ENCODE data around the gene CASP7.

CASP7 gene

GRCh38 chr10:113712755-113713639 lies 33.3 kb downstream of the CASP7 start:
- ATAC-seq (no peak), DNase-seq (no peak)
- Mint-ChIP-seq H3K4me1 (peaks cover 13% of the 10 kb centered on the region), H3K27ac (no peak overlapping the region), H3K9me3 (no peaks in the 10 kb centered on the region), H3K27me3 (no peaks in the 10 kb centered on the region), H3K36me3 (ENCODE audit: low read depth) (peaks cover 19% of the 10 kb centered on the region), H3K4me3 (no peak overlapping the region)

DNA sequence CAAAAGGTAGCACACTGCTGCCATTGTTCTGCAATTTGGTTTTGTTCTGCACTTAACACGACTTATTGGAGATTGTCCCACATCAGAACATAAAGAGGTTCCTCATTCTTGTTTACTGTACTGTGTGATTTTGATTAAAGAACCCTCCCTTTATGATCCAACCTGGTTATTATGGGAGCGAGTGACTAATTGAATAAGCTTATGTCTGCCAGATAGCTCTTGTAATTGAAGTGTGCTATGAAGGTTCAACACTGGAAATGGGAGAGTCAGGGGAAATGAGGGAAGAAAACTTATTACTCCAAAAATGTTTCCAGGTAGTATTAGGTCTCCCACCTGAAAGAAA lies 33.9 kb downstream of the CASP7 start:
- peaks cover 21% of the 10 kb centered on the region for H3K36me3 Mint-ChIP-seq (ENCODE audit: low read depth)
- H3K9me3 Mint-ChIP-seq = no peaks in the 10 kb centered on the region
- no peaks in the 10 kb centered on the region for H3K27me3 Mint-ChIP-seq
- H3K4me3 Mint-ChIP-seq = no peak overlapping the region
- no peak overlapping the region for H3K27ac Mint-ChIP-seq
- H3K4me1 Mint-ChIP-seq = peaks cover 11% of the 10 kb centered on the region
- ATAC-seq = no peak
- no peak for DNase-seq

DNA sequence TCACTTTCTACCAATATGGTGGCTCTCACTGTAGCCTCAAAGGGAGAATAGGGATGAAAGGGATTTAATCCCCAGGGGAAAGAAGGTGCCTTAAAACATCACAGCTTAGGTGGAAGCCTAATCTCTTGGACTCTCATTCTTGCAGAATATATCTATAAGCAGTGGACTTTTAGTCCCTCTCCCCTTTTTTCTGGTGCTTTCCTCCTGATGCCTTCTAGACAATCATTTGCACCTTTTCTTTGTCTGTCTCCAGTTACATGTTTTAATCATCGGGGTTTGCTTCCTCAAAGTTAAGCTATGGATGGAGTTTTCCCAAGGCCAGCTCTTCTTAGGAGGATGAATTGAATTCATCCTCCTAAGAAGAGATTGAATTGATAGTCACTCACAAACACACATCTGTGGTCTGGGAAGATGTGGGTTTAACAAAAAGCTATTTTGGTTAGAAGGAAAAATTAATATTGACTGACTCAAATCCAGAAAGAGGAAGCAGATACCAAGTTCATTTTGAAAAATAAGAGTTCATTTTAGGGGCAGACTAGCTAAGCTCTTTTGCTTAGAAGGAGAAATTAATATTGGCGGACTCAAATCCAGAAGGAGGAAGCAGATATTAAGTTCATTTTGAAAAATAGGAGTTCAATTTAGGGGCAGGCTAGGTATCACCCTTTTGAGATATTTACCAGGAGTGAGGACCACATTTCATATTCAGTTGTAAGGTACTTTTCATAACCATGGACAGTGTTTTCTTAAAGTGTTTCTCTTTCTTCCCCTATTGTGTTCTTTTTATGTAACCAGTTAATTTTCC lies 36.6 kb downstream of the CASP7 start:
- DNase-seq (no peak), ATAC-seq (no peak)
- Mint-ChIP-seq H3K4me1 (peaks cover 5% of the 10 kb centered on the region), H3K9me3 (no peaks in the 10 kb centered on the region), H3K27ac (no peak overlapping the region), H3K27me3 (no peaks in the 10 kb centered on the region), H3K4me3 (no peak overlapping the region), H3K36me3 (ENCODE audit: low read depth) (peaks cover 25% of the 10 kb centered on the region)

DNA sequence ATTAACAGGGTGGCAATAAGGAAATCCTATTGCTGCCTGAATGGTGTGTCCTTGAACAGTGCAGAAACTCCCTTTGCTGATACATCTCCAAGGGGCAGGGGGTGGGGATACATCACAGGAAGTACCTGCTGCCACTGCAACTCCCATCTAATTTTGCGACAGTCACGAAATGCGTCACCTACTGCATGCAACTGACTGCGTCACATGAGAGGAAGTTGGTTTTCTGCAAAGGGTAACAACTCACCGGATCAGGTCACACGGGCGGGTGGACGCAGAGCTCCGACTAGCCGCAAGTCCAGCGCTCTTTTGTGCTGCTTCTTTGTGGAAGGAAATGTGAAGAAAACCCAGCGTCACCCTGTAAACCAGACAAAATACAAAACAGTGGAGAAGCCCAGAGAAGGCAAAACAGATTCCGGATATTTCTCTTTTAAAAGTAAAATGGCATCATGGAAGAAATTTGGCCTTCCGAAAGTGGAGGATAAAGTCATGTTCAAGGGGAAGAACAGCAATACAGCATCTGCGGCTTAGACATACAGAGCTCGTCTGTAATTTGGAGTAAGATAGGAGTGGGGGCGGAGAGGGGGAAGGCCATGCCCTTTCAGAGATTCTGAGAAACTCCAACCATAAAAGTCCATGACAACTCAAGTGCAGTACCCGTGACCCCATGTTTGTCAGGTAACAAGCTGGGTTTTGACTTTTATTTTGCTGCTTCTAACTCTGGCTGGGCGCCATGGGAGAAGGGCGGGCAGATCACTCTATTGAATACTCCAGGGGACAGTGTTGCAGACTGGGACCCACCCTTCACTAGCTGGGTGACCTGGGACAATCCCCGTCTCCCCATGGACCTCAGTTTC lies 39.5 kb downstream of the CASP7 start:
- ATAC-seq = no peak
- Mint-ChIP-seq H3K4me1 (peaks cover 5% of the 10 kb centered on the region), H3K4me3 (no peak overlapping the region), H3K36me3 (ENCODE audit: low read depth) (peaks cover 28% of the 10 kb centered on the region), H3K27ac (no peak overlapping the region), H3K27me3 (no peaks in the 10 kb centered on the region), H3K9me3 (no peaks in the 10 kb centered on the region)
- DNase-seq = no peak

GRCh38 chr10:113720386-113720785 lies 40.7 kb downstream of the CASP7 start:
- peaks cover 5% of the 10 kb centered on the region for H3K4me1 Mint-ChIP-seq
- no peaks in the 10 kb centered on the region for H3K27me3 Mint-ChIP-seq
- H3K36me3 Mint-ChIP-seq (ENCODE audit: low read depth) = peaks cover 33% of the 10 kb centered on the region
- no peak overlapping the region for H3K27ac Mint-ChIP-seq
- DNase-seq (no peak), ATAC-seq (no peak)
- no peak overlapping the region for H3K4me3 Mint-ChIP-seq
- no peaks in the 10 kb centered on the region for H3K9me3 Mint-ChIP-seq

- Mint-ChIP-seq H3K9me3 (no peaks in the 10 kb centered on the region), H3K27ac (no peak overlapping the region), H3K36me3 (ENCODE audit: low read depth) (peaks cover 36% of the 10 kb centered on the region), H3K27me3 (no peaks in the 10 kb centered on the region), H3K4me3 (no peak overlapping the region), H3K4me1 (no peaks in the 10 kb centered on the region)
- no peak for ATAC-seq
- no peak for DNase-seq
These were observed 52.6 kb downstream of the CASP7 start for GRCh38 chr10:113732160-113732881.

- Mint-ChIP-seq H3K36me3 (ENCODE audit: low read depth) (peaks cover 32% of the 10 kb centered on the region), H3K27me3 (no peaks in the 10 kb centered on the region), H3K27ac (no peak overlapping the region), H3K4me1 (no peaks in the 10 kb centered on the region), H3K4me3 (no peak overlapping the region), H3K9me3 (no peaks in the 10 kb centered on the region)
- ATAC-seq = no peak
- DNase-seq = no peak
These were observed 53.3 kb downstream of the CASP7 start for GRCh38 chr10:113732966-113733365.

GRCh38 chr10:113733635-113734034 lies 53.9 kb downstream of the CASP7 start:
- no peak overlapping the region for H3K4me3 Mint-ChIP-seq
- ATAC-seq (no peak), DNase-seq (no peak)
- no peaks in the 10 kb centered on the region for H3K27me3 Mint-ChIP-seq
- H3K27ac Mint-ChIP-seq = no peak overlapping the region
- peaks cover 25% of the 10 kb centered on the region for H3K36me3 Mint-ChIP-seq (ENCODE audit: low read depth)
- no peaks in the 10 kb centered on the region for H3K4me1 Mint-ChIP-seq
- H3K9me3 Mint-ChIP-seq = no peaks in the 10 kb centered on the region

GRCh38 chr10:113735913-113736312 lies 56.2 kb downstream of the CASP7 start:
- Mint-ChIP-seq H3K4me3 (no peak overlapping the region), H3K27ac (no peak overlapping the region)

GRCh38 chr10:113736576-113736975 lies 56.9 kb downstream of the CASP7 start:
- Mint-ChIP-seq H3K4me1 (no peaks in the 10 kb centered on the region), H3K27me3 (peaks cover 2% of the 10 kb centered on the region), H3K27ac (no peak overlapping the region), H3K9me3 (no peaks in the 10 kb centered on the region), H3K4me3 (no peak overlapping the region), H3K36me3 (ENCODE audit: low read depth) (peaks cover 3% of the 10 kb centered on the region)
- DNase-seq (no peak), ATAC-seq (no peak)

More at GRCh38 chr10:113735913-113736312, 56.2 kb downstream of the CASP7 start:
- H3K9me3 Mint-ChIP-seq = no peaks in the 10 kb centered on the region
- peaks cover 4% of the 10 kb centered on the region for H3K36me3 Mint-ChIP-seq (ENCODE audit: low read depth)
- H3K4me1 Mint-ChIP-seq = no peaks in the 10 kb centered on the region
- DNase-seq = no peak
- no peak for ATAC-seq
- peaks cover 2% of the 10 kb centered on the region for H3K27me3 Mint-ChIP-seq

DNA sequence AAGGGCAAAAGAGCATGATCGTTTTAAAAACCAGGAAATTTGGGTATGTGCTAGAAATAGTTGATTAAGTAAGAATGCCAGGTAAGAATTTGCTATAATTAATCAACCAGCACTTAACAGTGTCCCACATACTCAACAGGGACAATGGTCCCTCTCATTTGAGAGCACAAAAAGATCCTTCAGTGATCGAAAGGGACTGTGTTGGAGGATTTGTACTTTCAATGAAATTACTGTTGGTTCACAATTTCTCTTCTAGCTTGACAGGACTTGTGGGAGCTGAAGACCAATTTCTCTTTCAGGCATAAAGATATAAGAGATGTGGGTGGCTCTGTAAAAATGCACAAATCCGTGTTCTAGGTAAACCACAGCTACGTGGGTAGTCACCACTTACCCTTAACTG lies 59.3 kb downstream of the CASP7 start:
- peaks cover 3% of the 10 kb centered on the region for H3K36me3 Mint-ChIP-seq (ENCODE audit: low read depth)

GRCh38 chr10:113739577-113739976 lies 59.9 kb downstream of the CASP7 start:
- H3K27me3 Mint-ChIP-seq = peaks cover 12% of the 10 kb centered on the region

More for the DNA sequence above, 59.3 kb downstream of the CASP7 start:
- DNase-seq (no peak), ATAC-seq (no peak)
- H3K4me1 Mint-ChIP-seq = no peaks in the 10 kb centered on the region
- H3K4me3 Mint-ChIP-seq = no peak overlapping the region
- no peak overlapping the region for H3K27ac Mint-ChIP-seq
- H3K9me3 Mint-ChIP-seq = no peaks in the 10 kb centered on the region
- peaks cover 8% of the 10 kb centered on the region for H3K27me3 Mint-ChIP-seq

DNA sequence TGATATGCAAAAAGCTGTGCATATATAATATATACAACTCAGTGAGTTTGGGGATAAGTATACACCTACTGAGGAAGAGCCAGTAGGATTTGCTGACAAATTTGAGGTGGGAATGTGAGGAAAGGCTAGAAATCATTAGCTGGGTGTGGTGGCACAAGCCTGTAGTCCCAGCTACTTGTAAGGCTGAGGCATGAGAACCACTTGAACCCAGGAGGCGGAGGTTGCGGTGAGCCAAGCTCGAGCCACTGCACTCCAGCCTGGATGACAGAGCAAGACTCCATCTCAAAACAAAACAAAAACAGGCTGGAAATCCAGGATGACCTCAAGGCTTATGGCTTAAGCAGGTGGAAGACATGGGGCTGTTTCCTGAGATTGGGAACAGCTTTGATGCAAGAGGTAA lies 61.1 kb downstream of the CASP7 start:
- H3K4me3 Mint-ChIP-seq = no peak overlapping the region
- no peaks in the 10 kb centered on the region for H3K4me1 Mint-ChIP-seq
- ATAC-seq = no peak
- no peak overlapping the region for H3K27ac Mint-ChIP-seq
- no peaks in the 10 kb centered on the region for H3K9me3 Mint-ChIP-seq
- no peaks in the 10 kb centered on the region for H3K36me3 Mint-ChIP-seq (ENCODE audit: low read depth)
- DNase-seq = no peak
- H3K27me3 Mint-ChIP-seq = peaks cover 15% of the 10 kb centered on the region

More at GRCh38 chr10:113739577-113739976, 59.9 kb downstream of the CASP7 start:
- Mint-ChIP-seq H3K9me3 (no peaks in the 10 kb centered on the region), H3K27ac (no peak overlapping the region), H3K4me3 (no peak overlapping the region), H3K4me1 (no peaks in the 10 kb centered on the region), H3K36me3 (ENCODE audit: low read depth) (peaks cover 3% of the 10 kb centered on the region)
- DNase-seq (no peak), ATAC-seq (no peak)

DNA sequence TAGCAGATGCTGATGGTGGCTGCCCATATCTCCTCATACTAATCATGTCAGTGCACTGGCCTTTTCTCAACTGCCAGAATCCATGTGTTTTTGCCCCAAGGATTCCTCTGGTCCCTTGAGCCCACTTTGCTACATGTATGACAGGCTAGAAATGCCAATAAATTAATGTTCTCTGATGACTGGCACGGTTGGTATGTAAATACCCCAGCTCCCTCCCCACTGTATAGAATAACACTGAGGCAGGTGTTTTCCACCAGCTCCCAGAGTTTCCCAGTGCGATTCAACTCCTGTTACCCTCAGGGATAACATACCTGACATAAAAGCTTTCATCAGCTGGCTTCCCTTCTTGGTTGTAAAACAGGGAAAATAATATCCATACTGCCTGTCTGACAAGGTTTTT lies 62.8 kb downstream of the CASP7 start:
- Mint-ChIP-seq H3K4me3 (no peak overlapping the region), H3K9me3 (no peaks in the 10 kb centered on the region), H3K27ac (no peak overlapping the region), H3K36me3 (ENCODE audit: low read depth) (no peaks in the 10 kb centered on the region), H3K4me1 (no peaks in the 10 kb centered on the region), H3K27me3 (peaks cover 19% of the 10 kb centered on the region)
- ATAC-seq (no peak), DNase-seq (no peak)
